ENCODE data around the gene FSD1L. TPM values are rescaled to one million over a fixed set of nuclear protein-coding genes. Genes with fewer than 3 reads are reported as not detected.

Gene FSD1L
- total RNA-seq, 1 experiment from 2014 or later: 5.5 TPM

- Mint-ChIP-seq H3K36me3 (ENCODE audit: insufficient read depth in 1 of 3, low read depth in 3 of 3) (peaks cover 31 to 38% (median 31%) of the 10 kb centered on the region in 3 experiments), H3K27ac (no peak overlapping the region; a peak in 1 of 7 replicates), H3K4me1 (no peaks in the 10 kb centered on the region), H3K9me3 (peaks cover 25 to 33% of the 10 kb centered on the region in 2 experiments), H3K4me3 (no peak overlapping the region), H3K27me3 (ENCODE audit: low read depth) (no peaks in the 10 kb centered on the region)
- H4K5ac ChIP-seq (ENCODE audit: insufficient read length, low read depth, low read length): no peak overlapping the region
- WGBS (ENCODE audit: extremely low coverage, insufficient read length, low lambda C conversion rate): no CpG with 5 or more reads among the region's 2 CpGs
- H3K23me2 ChIP-seq (ENCODE audit: insufficient read length, low read depth, low read length, poor library complexity, severe bottlenecking): no peaks in the 10 kb centered on the region
- H3K4me1 ChIP-seq (ENCODE audit: insufficient read depth, low read length): no peaks in the 10 kb centered on the region
- no peak overlapping the region for H3K56ac ChIP-seq (ENCODE audit: insufficient read length, low read depth, low read length)
- H2BK5ac ChIP-seq (ENCODE audit: insufficient read length, low read length): no peak overlapping the region
- H3K27me3 ChIP-seq (ENCODE audit: insufficient read depth, low read length): no peaks in the 10 kb centered on the region
- H3K79me2 ChIP-seq (ENCODE audit: insufficient read depth, low read length): no peaks in the 10 kb centered on the region
- no peaks in the 10 kb centered on the region for H3K79me1 ChIP-seq (ENCODE audit: insufficient read depth, low read depth, low read length, poor library complexity, severe bottlenecking)
- no peak overlapping the region for H3K27ac ChIP-seq (ENCODE audit: insufficient read length, low read depth, low read length)
- H2BK15ac ChIP-seq (ENCODE audit: low read depth, low read length): no peak overlapping the region
- TF ChIP-seq, protein P1, sequence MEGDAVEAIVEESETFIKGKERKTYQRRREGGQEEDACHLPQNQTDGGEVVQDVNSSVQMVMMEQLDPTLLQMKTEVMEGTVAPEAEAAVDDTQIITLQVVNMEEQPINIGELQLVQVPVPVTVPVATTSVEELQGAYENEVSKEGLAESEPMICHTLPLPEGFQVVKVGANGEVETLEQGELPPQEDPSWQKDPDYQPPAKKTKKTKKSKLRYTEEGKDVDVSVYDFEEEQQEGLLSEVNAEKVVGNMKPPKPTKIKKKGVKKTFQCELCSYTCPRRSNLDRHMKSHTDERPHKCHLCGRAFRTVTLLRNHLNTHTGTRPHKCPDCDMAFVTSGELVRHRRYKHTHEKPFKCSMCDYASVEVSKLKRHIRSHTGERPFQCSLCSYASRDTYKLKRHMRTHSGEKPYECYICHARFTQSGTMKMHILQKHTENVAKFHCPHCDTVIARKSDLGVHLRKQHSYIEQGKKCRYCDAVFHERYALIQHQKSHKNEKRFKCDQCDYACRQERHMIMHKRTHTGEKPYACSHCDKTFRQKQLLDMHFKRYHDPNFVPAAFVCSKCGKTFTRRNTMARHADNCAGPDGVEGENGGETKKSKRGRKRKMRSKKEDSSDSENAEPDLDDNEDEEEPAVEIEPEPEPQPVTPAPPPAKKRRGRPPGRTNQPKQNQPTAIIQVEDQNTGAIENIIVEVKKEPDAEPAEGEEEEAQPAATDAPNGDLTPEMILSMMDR (conservative IDR thresholded peaks at IDR 0.05): no peak
- no peak overlapping the region for H2BK120ac ChIP-seq (ENCODE audit: low read depth, low read length, poor library complexity, severe bottlenecking)
- H3K23ac ChIP-seq (ENCODE audit: insufficient read length, low read depth, low read length): no peak overlapping the region
- no peak overlapping the region for H3K14ac ChIP-seq (ENCODE audit: insufficient read depth, low read length)
- no peak overlapping the region for H4K8ac ChIP-seq (replicated peaks; ENCODE audit: insufficient read length, low read depth, low read length)
- no peaks in the 10 kb centered on the region for H3K9me3 ChIP-seq (ENCODE audit: control insufficient read depth, low read depth, low read length)
- H2BK12ac ChIP-seq (ENCODE audit: insufficient read length, low read depth, low read length): no peak overlapping the region
- no peak for DNase-seq
- no peak overlapping the region for H3T11ph ChIP-seq (ENCODE audit: low read length)
- no peak overlapping the region for H2BK20ac ChIP-seq (ENCODE audit: low read depth, low read length, poor library complexity, severe bottlenecking)
- H3K4ac ChIP-seq (ENCODE audit: low read depth, low read length): no peak overlapping the region
- H3K4me2 ChIP-seq (ENCODE audit: insufficient read depth, insufficient read length, low read length): no peak overlapping the region
- H2AK5ac ChIP-seq (ENCODE audit: insufficient read length, low read length): no peak overlapping the region
- H2AFZ ChIP-seq (ENCODE audit: low read length): no peak overlapping the region
- H4K20me1 ChIP-seq (ENCODE audit: control insufficient read depth, insufficient read depth, insufficient read length): no peaks in the 10 kb centered on the region
- H3K9ac ChIP-seq (ENCODE audit: extremely low read depth, insufficient read length, low read length): no peak overlapping the region
- no peak overlapping the region for H4K91ac ChIP-seq (ENCODE audit: insufficient read length, low read depth, low read length)
- H3K18ac ChIP-seq (ENCODE audit: insufficient read length, low read depth, low read length): no peak overlapping the region
These were observed 49.0 kb downstream of the FSD1L start for GRCh38 chr9:105496826-105497225.

Measured in H9 (cell line).